GM21367 (cell line): Measurements from ENCODE around the gene CD44.

Experiments
- ATAC-seq: cut with Tn5 transposase; IDR thresholded peaks from one replicate; pipeline ENCODE4 v1.9.1; 2021; ENCODE audit not compliant: unreplicated experiment

Gene CD44

GRCh38 chr11:35234460-35235156, 95.6 kb downstream of the CD44 start:
- no peak for ATAC-seq

- ATAC-seq = no peak
Measured at GRCh38 chr11:35235157-35235468, 96.1 kb downstream of the CD44 start.

GRCh38 chr11:35235498-35235897, 96.5 kb downstream of the CD44 start:
- ATAC-seq = no peak

- no peak for ATAC-seq
Measured at GRCh38 chr11:35235936-35236666, 97.1 kb downstream of the CD44 start.

- no peak for ATAC-seq
Measured at GRCh38 chr11:35236667-35237003, 97.7 kb downstream of the CD44 start.

- no peak for ATAC-seq
Measured at GRCh38 chr11:35237351-35237750, 98.4 kb downstream of the CD44 start.

- ATAC-seq = no peak
Measured at GRCh38 chr11:35237860-35238715, 99.1 kb downstream of the CD44 start.

- no peak for ATAC-seq
Measured at GRCh38 chr11:35238882-35239281, 99.9 kb downstream of the CD44 start.

GRCh38 chr11:35239471-35240075, 100.6 kb downstream of the CD44 start:
- no peak for ATAC-seq

- ATAC-seq = no peak
Measured at GRCh38 chr11:35241083-35241482, 102.1 kb downstream of the CD44 start.

GRCh38 chr11:35241531-35241930, 102.6 kb downstream of the CD44 start:
- ATAC-seq = no peak

- ATAC-seq = no peak
Measured at GRCh38 chr11:35242412-35243242, 103.7 kb downstream of the CD44 start.

- no peak for ATAC-seq
Measured at GRCh38 chr11:35243774-35244173, 104.8 kb downstream of the CD44 start.

GRCh38 chr11:35245056-35245455, 106.1 kb downstream of the CD44 start:
- no peak for ATAC-seq

- no peak for ATAC-seq
Measured at GRCh38 chr11:35245786-35246185, 106.8 kb downstream of the CD44 start.

- no peak for ATAC-seq
Measured at GRCh38 chr11:35246745-35247144, 107.8 kb downstream of the CD44 start.

- ATAC-seq = no peak
Measured at GRCh38 chr11:35247428-35247827, 108.5 kb downstream of the CD44 start.

- no peak for ATAC-seq
Measured at GRCh38 chr11:35247863-35248262, 108.9 kb downstream of the CD44 start.

GRCh38 chr11:35248558-35249323, 109.8 kb downstream of the CD44 start:
- ATAC-seq = no peak

GRCh38 chr11:35250192-35250591, 111.2 kb downstream of the CD44 start:
- ATAC-seq = no peak
